Measurements from ENCODE around the gene NOTCH3. TPM values are rescaled to one million over a fixed set of nuclear protein-coding genes. Genes with fewer than 3 reads are reported as not detected.

NOTCH3 gene
- total RNA-seq, 1 experiment from 2014 or later: 39.4 TPM

DNA sequence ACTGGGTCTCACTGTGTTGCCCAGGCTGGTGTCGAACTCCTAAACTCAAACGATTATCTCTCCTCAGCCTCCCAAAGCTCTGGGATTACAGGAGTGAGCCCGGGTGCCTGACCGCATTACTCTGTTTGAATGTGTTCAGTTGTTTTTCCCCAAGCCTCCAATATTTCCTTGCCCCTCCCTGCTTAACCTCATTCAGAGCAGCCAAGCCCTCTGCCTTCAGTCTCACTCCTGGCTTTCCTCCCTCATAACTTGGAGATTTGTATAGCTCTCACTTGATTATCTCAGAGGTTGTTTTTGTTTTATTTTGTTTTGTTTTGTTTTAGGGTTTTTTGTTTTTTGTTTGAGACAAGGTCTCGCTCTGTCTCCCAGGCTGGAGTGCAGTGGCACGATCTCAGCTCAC, 20.0 kb upstream of the NOTCH3 start:
- no peaks in the 10 kb centered on the region for H3K9me3 ChIP-seq (ENCODE audit: control insufficient read depth in 1 of 2, insufficient read depth in 1 of 2, low read depth in 1 of 2, low read length in 2 of 2)
- H3K36me3 ChIP-seq (ENCODE audit: control insufficient read depth in 1 of 2, insufficient read depth in 2 of 2, low read length in 2 of 2): no peaks in the 10 kb centered on the region
- H3K9me2 ChIP-seq (ENCODE audit: insufficient read depth): no peaks in the 10 kb centered on the region
- TF ChIP-seq EZH2 (IDR thresholded peaks at IDR 0.05) (no peak), EGR1 (IDR thresholded peaks at IDR 0.05; ENCODE audit: low read depth) (no peak), RAD21 (IDR thresholded peaks at IDR 0.05; ENCODE audit: low read depth) (no peak), YY1 (IDR thresholded peaks at IDR 0.05; ENCODE audit: extremely low read depth, insufficient replicate concordance, low read depth, low read length) (no peak), EZH2phosphoT487 (IDR thresholded peaks at IDR 0.05; ENCODE audit: borderline replicate concordance) (no peak), ZFX (IDR thresholded peaks at IDR 0.05) (no peak), CEBPB (IDR thresholded peaks at IDR 0.05; ENCODE audit: low read depth) (no peak), FOSL1 (IDR thresholded peaks at IDR 0.05; ENCODE audit: low read depth) (no peak)
- TF ChIP-seq, protein P1, sequence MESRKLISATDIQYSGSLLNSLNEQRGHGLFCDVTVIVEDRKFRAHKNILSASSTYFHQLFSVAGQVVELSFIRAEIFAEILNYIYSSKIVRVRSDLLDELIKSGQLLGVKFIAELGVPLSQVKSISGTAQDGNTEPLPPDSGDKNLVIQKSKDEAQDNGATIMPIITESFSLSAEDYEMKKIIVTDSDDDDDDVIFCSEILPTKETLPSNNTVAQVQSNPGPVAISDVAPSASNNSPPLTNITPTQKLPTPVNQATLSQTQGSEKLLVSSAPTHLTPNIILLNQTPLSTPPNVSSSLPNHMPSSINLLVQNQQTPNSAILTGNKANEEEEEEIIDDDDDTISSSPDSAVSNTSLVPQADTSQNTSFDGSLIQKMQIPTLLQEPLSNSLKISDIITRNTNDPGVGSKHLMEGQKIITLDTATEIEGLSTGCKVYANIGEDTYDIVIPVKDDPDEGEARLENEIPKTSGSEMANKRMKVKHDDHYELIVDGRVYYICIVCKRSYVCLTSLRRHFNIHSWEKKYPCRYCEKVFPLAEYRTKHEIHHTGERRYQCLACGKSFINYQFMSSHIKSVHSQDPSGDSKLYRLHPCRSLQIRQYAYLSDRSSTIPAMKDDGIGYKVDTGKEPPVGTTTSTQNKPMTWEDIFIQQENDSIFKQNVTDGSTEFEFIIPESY (IDR thresholded peaks at IDR 0.05; ENCODE audit: extremely low read depth, insufficient replicate concordance, low read length): no peak
- TF ChIP-seq, protein P2, sequence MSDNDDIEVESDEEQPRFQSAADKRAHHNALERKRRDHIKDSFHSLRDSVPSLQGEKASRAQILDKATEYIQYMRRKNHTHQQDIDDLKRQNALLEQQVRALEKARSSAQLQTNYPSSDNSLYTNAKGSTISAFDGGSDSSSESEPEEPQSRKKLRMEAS (IDR thresholded peaks at IDR 0.05): no peak
- TF ChIP-seq, protein P3, sequence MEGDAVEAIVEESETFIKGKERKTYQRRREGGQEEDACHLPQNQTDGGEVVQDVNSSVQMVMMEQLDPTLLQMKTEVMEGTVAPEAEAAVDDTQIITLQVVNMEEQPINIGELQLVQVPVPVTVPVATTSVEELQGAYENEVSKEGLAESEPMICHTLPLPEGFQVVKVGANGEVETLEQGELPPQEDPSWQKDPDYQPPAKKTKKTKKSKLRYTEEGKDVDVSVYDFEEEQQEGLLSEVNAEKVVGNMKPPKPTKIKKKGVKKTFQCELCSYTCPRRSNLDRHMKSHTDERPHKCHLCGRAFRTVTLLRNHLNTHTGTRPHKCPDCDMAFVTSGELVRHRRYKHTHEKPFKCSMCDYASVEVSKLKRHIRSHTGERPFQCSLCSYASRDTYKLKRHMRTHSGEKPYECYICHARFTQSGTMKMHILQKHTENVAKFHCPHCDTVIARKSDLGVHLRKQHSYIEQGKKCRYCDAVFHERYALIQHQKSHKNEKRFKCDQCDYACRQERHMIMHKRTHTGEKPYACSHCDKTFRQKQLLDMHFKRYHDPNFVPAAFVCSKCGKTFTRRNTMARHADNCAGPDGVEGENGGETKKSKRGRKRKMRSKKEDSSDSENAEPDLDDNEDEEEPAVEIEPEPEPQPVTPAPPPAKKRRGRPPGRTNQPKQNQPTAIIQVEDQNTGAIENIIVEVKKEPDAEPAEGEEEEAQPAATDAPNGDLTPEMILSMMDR (IDR thresholded peaks at IDR 0.05 in 2 of 3, conservative IDR thresholded peaks at IDR 0.05 in 1 of 3; ENCODE audit: borderline replicate concordance in 1 of 3, insufficient read depth in 1 of 3, low read depth in 2 of 3, low read length in 2 of 3): no peak
- H3K4me1 ChIP-seq (ENCODE audit: control insufficient read depth in 1 of 2, insufficient read depth in 2 of 2, low read length in 2 of 2): peaks cover 11 to 12% of the 10 kb centered on the region in 2 experiments
- no peaks in the 10 kb centered on the region for H3K79me2 ChIP-seq (ENCODE audit: insufficient read depth, low read length)
- no peak for DNase-seq (ENCODE audit: low read depth, low spot score)
- H3K27ac ChIP-seq (ENCODE audit: low read depth, low read length): no peak overlapping the region
- CTCF ChIA-PET: interaction anchor here (1.1 kb wide), 1 partner anchor 66 kb away, joined by 3 read pairs; no protein-coding TSS in a partner anchor
- H3K9ac ChIP-seq (ENCODE audit: low read length): no peak overlapping the region
- no peak overlapping the region for H3K4me3 ChIP-seq (replicated peaks in 1 of 2; ENCODE audit: low read depth in 1 of 2, low read length in 2 of 2)
- RAD21 ChIA-PET (ENCODE audit: low non-redundant PET in 1 of 2, low total read pairs in 2 of 2, uncharacterized antibody in 2 of 2, unreplicated experiment in 2 of 2): interaction anchor here in 1 of 2 experiments (0.7 kb wide), 1 partner anchor 343 kb away, joined by 3 read pairs; no protein-coding TSS in a partner anchor
- no peak overlapping the region for H3K4me2 ChIP-seq (ENCODE audit: low read length)
- H3K27me3 ChIP-seq (ENCODE audit: insufficient read depth, low read length): no peaks in the 10 kb centered on the region
- H2AFZ ChIP-seq (ENCODE audit: low read depth, low read length, poor library complexity, severe bottlenecking): no peak overlapping the region
- no peak for ATAC-seq
- POLR2A ChIA-PET: interaction anchor here (0.6 kb wide), 1 partner anchor 541 kb away, joined by 3 read pairs; no protein-coding TSS in a partner anchor
- no peaks in the 10 kb centered on the region for H4K20me1 ChIP-seq (ENCODE audit: insufficient read depth)
- intact Hi-C loops (cut with micrococcal nuclease): no loop called here
- no TSS peak for BruUV-seq (replicated peaks)
